BJ (cell line): ENCODE results near the gene DHX34. TPM values are rescaled to one million over a fixed set of nuclear protein-coding genes. Genes with fewer than 3 reads are reported as not detected.

Experiments
- CTCF ChIA-PET: fragments of 350-600 bp; formaldehyde crosslinking; extraction: SDS; loops from one replicate; lab custom pipeline; 2021; ENCODE audit warnings: antibody characterized with exemption, inconsistent platforms; lab: Yijun Ruan, JAX
- POLR2A ChIA-PET: fragments of 300-600 bp; sonication (Branson Sonifier 250); formaldehyde crosslinking; extraction: SDS; loops from one replicate; lab custom pipeline; 2021; ENCODE audit warnings: antibody characterized with exemption; lab: Charles Lee
- DNase-seq: peaks from one replicate; pipeline ENCODE4 v3.0.0-alpha.2; 2011; ENCODE audit warnings: low read depth
- H3K27me3 ChIP-seq: 2 replicates; pipeline ENCODE4 v1.6.0; 2011; ENCODE audit warnings: low read length; ENCODE audit not compliant: control insufficient read depth, insufficient read depth
- H3K36me3 ChIP-seq: 2 replicates; pipeline ENCODE4 v1.5.1; 2011; ENCODE audit warnings: low read length; ENCODE audit not compliant: control insufficient read depth, insufficient read depth
- H3K4me3 ChIP-seq: 2 replicates; pipeline ENCODE4 v1.5.1; 2011; ENCODE audit warnings: low read depth, mild to moderate bottlenecking, control low read depth, low read length
- CTCF ChIP-seq: IDR thresholded peaks from 2 replicates; pipeline ENCODE4 v1.5.1; 2011; ENCODE audit warnings: low read depth, mild to moderate bottlenecking, control low read depth, inconsistent platforms, low read length, moderate library complexity; ENCODE audit not compliant: insufficient read depth
- polyA plus RNA-seq: library from polyadenylated mRNA; depleted of rRNA; stranded (reverse); fragments of >200 nt; gene quantifications from 2 replicates; pipeline ENCODE4 v1.2.3, GENCODE V29; 2011

The DHX34 gene
- polyA plus RNA-seq, 1 experiment: 6.4 TPM

DNA sequence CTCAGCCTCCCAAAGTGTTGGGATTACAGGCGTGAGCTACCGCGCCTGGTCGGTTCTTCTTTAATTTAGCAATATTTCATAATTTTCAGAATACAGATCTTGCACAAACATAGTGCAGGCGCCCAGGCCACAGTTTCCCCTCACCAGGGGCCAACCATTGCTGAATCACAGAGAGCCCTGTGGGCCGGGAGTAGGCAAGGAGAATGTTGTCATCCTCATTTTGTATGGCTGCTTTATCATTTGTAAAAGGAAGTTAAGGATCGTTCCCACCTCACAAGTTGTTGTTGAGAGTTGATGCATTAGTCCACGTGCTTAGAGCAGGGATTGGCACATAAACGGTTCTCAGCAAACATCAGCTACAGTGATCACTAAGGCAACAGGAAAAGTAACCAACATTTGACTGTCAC, 40.0 kb downstream of the DHX34 start:
- Histone ChIP-seq H3K27me3 (no peaks in the 10 kb centered on the region), H3K36me3 (no peaks in the 10 kb centered on the region), H3K4me3 (no peak overlapping the region)
- ChIA-PET POLR2A (no interaction called here), CTCF (interaction anchor here (0.7 to 4.2 kb wide), 6 partner anchors 9 to 104 kb away, joined by 3 to 42 read pairs (median 5); no protein-coding TSS in a partner anchor)
- TF ChIP-seq CTCF: no peak
- DNase-seq: no peak

DNA sequence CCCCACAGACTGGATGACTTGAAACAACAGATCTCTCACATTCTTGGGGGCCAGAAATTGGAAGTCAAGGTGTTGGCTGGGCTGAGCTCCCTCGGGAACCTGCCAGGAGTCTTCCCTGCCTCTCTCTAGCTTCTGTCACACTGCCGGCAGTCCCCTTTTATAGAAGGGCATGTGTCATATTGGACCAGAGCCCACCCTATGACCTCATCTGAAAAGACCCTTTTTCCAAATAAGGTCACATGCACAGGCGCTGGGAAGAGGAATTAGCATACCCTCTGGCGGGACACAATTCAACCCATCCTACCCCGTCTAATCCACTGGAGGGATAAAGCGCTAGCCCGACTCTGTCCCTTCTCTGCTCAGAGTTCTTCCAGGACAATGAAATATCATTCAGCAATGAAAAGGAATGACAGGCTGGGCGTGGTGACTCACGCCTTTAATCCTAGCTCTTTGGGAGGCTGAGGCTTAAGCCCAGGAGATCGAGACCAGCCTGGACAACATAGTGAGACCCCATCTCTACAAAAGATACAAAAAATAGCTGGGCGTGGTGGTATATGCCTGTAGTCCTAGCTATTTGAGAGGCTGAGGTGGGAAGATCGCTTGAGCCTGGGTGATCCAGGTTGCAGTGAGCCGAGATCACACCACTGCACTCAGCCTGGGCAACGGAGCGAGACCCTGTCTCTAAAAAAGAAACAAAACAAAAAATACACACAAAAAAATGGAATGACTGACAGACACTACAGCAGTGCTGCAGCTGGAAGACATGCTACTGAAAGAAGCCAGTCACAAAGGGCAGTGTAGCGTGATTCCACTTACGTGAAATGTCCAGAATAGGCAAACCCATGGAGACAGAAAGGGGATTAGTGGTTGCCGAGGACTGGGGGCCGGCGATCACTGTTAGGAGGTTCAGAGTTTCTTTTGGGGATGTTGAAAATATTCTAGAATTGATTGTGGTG, 41.7 kb downstream of the DHX34 start:
- POLR2A ChIA-PET: interaction anchor here (0.5 to 0.6 kb wide), 2 partner anchors 41 to 110 kb away, joined by 3 to 4 read pairs; no protein-coding TSS in a partner anchor
- no peak for DNase-seq
- TF ChIP-seq CTCF: no peak
- peaks cover 2% of the 10 kb centered on the region; the same call in 1 of the 2 replicates for H3K27me3 ChIP-seq
- no peaks in the 10 kb centered on the region for H3K36me3 ChIP-seq
- CTCF ChIA-PET: interaction anchor here (0.6 to 4.2 kb wide), 33 partner anchors 8 to 250 kb away, joined by 3 to 93 read pairs (median 5); partner anchors contain the start of gene DHX34
- no peak overlapping the region for H3K4me3 ChIP-seq

DNA sequence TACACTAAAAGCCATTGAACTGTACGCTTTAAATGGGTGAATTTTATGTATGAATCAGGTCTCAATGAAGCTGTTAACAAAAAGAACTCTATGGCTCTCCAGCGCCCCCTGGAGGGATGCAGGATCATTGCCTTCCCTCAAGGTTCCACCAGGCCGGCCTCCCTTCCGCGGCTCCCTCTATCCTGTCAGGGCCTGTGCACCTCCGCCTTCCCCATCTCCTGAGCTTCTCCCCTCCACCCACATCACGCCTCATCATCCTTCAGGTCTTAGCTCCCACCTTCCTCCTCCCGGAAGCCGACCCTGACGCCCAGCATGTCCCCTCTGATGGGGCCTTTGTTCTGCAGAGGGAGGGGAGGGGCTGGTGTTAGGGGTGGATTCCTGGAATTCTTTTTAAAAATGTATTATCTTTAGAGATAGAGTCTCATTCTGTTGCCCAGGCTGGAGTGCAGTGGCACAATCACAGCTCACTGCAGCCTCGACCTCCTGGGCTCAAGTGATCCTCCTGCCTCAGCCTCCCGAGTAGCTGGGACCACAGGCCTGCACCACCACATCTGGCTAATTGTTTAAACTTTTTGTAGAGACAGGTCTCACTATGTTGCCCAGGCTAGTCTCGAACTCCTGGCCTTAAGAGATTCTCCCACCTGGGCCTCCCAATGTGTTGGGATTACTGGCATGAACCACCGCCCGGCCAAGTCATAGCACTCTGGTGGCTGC, 42.6 kb downstream of the DHX34 start:
- no peak overlapping the region for H3K4me3 ChIP-seq
- CTCF ChIA-PET: interaction anchor here (0.5 to 4.2 kb wide), 35 partner anchors 8 to 297 kb away, joined by 3 to 93 read pairs (median 4); partner anchors contain the start of gene DHX34
- POLR2A ChIA-PET: interaction anchor here (0.5 kb wide), 1 partner anchor 111 kb away, joined by 4 read pairs; no protein-coding TSS in a partner anchor
- peak; percentile 92 for TF ChIP-seq CTCF
- peak; percentile 4 for DNase-seq
- H3K27me3 ChIP-seq: peaks cover 2% of the 10 kb centered on the region; the same call in 1 of the 2 replicates
- no peaks in the 10 kb centered on the region for H3K36me3 ChIP-seq

DNA sequence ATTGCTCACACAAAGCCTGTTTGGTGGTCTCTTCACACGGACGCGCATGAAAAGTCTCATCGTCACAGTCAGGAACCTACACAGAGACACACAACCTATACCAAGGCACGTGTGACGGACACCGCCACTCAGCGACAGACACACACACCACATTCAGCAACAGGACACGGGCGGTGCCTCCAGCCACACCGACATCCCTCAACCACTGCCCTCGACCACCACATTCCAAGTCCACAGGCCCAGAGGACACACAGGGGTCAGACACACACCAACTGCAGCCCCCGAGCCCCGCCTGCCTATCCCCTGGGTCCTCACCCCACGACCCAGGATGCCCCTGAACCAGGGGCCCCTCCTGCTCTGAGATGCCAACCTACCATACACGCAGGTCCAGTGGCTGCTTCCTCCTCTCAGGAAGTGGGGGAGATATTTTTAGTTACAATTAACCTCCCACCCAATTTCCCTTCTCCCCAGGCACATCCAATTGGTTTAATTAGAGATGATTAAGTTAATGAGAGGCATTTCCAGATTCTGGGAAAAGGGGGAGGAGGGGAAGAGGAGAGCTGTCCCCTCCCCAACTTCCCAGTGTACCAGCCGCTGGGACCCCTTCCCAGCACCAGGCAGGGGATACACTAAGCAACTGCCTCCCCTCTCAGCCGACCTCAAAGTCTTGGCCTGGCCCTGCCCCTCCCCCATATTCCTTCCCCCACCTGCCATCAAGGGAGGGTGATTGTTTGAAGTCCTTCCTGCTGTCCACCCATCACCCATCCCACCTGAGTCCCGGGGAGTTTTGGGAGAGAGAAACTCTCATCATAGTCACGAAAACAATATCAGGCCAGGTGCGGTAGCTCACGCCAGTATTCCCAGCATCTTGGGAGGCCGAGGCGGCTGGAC, 49.8 kb downstream of the DHX34 start:
- no peak overlapping the region for H3K4me3 ChIP-seq
- TF ChIP-seq CTCF: no peak
- H3K27me3 ChIP-seq: peaks cover 5% of the 10 kb centered on the region; the same call in 1 of the 2 replicates
- ChIA-PET POLR2A (no interaction called here), CTCF (interaction anchor here (1.5 to 1.6 kb wide), 2 partner anchors 8 to 101 kb away, joined by 3 to 15 read pairs; no protein-coding TSS in a partner anchor)
- DNase-seq: no peak
- no peaks in the 10 kb centered on the region for H3K36me3 ChIP-seq
